ENCODE data around the gene CLC.
"Not testable (repeated sequence)": the region's sequence is repeated elsewhere in the genome, so short reads cannot be mapped to it uniquely, and the experiment has no call there.

CLC gene

GRCh38 chr19:39727070-39727800 lies 10.6 kb downstream of the CLC start:
- no peak overlapping the region for H3K4me3 ChIP-seq (ENCODE audit: low read length)
- H3K36me3 ChIP-seq (replicated peaks; ENCODE audit: low read depth, low read length): no peaks in the 10 kb centered on the region
- no peaks in the 10 kb centered on the region for H3K4me1 ChIP-seq (ENCODE audit: low read length)
- no peaks in the 10 kb centered on the region for H3K79me2 ChIP-seq (ENCODE audit: low read length)
- H3K27ac ChIP-seq (ENCODE audit: low read length): no peak overlapping the region
- no peaks in the 10 kb centered on the region for H4K20me1 ChIP-seq (ENCODE audit: insufficient read depth, low read length)
- no peak overlapping the region for H2AFZ ChIP-seq (ENCODE audit: low read depth, low read length)
- no peak overlapping the region for H3K4me2 ChIP-seq (ENCODE audit: low read length)
- H3K9ac ChIP-seq (ENCODE audit: low read length): no peak overlapping the region
- H3K9me3 ChIP-seq (ENCODE audit: insufficient read depth, low read length): no peaks in the 10 kb centered on the region
- H3K27me3 ChIP-seq (ENCODE audit: low read depth, low read length): peaks cover 21% of the 10 kb centered on the region
- TF ChIP-seq CTCF (IDR thresholded peaks at IDR 0.05; ENCODE audit: low read depth, low read length): no peak
- TF ChIP-seq EZH2phosphoT487 (IDR thresholded peaks at IDR 0.05; ENCODE audit: low read depth): no peak

- Histone ChIP-seq H2AFZ (ENCODE audit: low read depth, low read length) (no peak overlapping the region), H4K20me1 (ENCODE audit: insufficient read depth, low read length) (no peaks in the 10 kb centered on the region), H3K79me2 (ENCODE audit: low read length) (no peaks in the 10 kb centered on the region), H3K4me2 (ENCODE audit: low read length) (no peak overlapping the region), H3K27ac (ENCODE audit: low read length) (no peak overlapping the region), H3K4me3 (ENCODE audit: low read length) (no peak overlapping the region), H3K9ac (ENCODE audit: low read length) (no peak overlapping the region), H3K36me3 (replicated peaks; ENCODE audit: low read depth, low read length) (no peaks in the 10 kb centered on the region), H3K4me1 (ENCODE audit: low read length) (no peaks in the 10 kb centered on the region), H3K9me3 (ENCODE audit: insufficient read depth, low read length) (no peaks in the 10 kb centered on the region), H3K27me3 (ENCODE audit: low read depth, low read length) (peaks cover 18% of the 10 kb centered on the region)
- TF ChIP-seq EZH2phosphoT487 (IDR thresholded peaks at IDR 0.05; ENCODE audit: low read depth) (no peak), CTCF (IDR thresholded peaks at IDR 0.05; ENCODE audit: low read depth, low read length) (no peak)
These were observed 11.8 kb downstream of the CLC start for GRCh38 chr19:39725995-39726394.

- not testable (repeated sequence) for H3K79me2 ChIP-seq (ENCODE audit: low read length); H3K9ac ChIP-seq (ENCODE audit: low read length); H3K4me2 ChIP-seq (ENCODE audit: low read length); H4K20me1 ChIP-seq (ENCODE audit: insufficient read depth, low read length); H3K27ac ChIP-seq (ENCODE audit: low read length); H3K36me3 ChIP-seq (replicated peaks; ENCODE audit: low read depth, low read length); H3K27me3 ChIP-seq (ENCODE audit: low read depth, low read length); H2AFZ ChIP-seq (ENCODE audit: low read depth, low read length); H3K4me1 ChIP-seq (ENCODE audit: low read length); H3K4me3 ChIP-seq (ENCODE audit: low read length); H3K9me3 ChIP-seq (ENCODE audit: insufficient read depth, low read length)
These were observed 17.7 kb downstream of the CLC start for GRCh38 chr19:39720144-39720543.

GRCh38 chr19:39710333-39710890 lies 27.4 kb downstream of the CLC start:
- Histone ChIP-seq H3K4me1 (ENCODE audit: low read length) (peaks cover 7% of the 10 kb centered on the region), H4K20me1 (ENCODE audit: insufficient read depth, low read length) (no peaks in the 10 kb centered on the region), H3K27ac (ENCODE audit: low read length) (no peak overlapping the region), H3K27me3 (ENCODE audit: low read depth, low read length) (peaks cover 53% of the 10 kb centered on the region), H3K36me3 (replicated peaks; ENCODE audit: low read depth, low read length) (no peaks in the 10 kb centered on the region), H3K79me2 (ENCODE audit: low read length) (no peaks in the 10 kb centered on the region), H3K4me2 (ENCODE audit: low read length) (no peak overlapping the region), H3K9ac (ENCODE audit: low read length) (no peak overlapping the region), H2AFZ (ENCODE audit: low read depth, low read length) (no peak overlapping the region), H3K4me3 (ENCODE audit: low read length) (no peak overlapping the region), H3K9me3 (ENCODE audit: insufficient read depth, low read length) (no peaks in the 10 kb centered on the region)
- TF ChIP-seq EZH2phosphoT487 (IDR thresholded peaks at IDR 0.05; ENCODE audit: low read depth) (no peak), CTCF (IDR thresholded peaks at IDR 0.05; ENCODE audit: low read depth, low read length) (no peak)
